Hematopoietic multipotent progenitor cell treated with erythropoietin and hydrocortisone succinate and interleukin-3 and kit ligand, for 15 days (in vitro differentiated cells): Measurements from ENCODE around the gene ZNF460.
"Not testable (repeated sequence)": the region's sequence is repeated elsewhere in the genome, so short reads cannot be mapped to it uniquely, and the experiment has no call there.

Experiments
- DNase-seq: peaks from one replicate; pipeline ENCODE4 v3.0.0-alpha.2; 2015; ENCODE audit warnings: low spot score

The ZNF460 gene

DNA sequence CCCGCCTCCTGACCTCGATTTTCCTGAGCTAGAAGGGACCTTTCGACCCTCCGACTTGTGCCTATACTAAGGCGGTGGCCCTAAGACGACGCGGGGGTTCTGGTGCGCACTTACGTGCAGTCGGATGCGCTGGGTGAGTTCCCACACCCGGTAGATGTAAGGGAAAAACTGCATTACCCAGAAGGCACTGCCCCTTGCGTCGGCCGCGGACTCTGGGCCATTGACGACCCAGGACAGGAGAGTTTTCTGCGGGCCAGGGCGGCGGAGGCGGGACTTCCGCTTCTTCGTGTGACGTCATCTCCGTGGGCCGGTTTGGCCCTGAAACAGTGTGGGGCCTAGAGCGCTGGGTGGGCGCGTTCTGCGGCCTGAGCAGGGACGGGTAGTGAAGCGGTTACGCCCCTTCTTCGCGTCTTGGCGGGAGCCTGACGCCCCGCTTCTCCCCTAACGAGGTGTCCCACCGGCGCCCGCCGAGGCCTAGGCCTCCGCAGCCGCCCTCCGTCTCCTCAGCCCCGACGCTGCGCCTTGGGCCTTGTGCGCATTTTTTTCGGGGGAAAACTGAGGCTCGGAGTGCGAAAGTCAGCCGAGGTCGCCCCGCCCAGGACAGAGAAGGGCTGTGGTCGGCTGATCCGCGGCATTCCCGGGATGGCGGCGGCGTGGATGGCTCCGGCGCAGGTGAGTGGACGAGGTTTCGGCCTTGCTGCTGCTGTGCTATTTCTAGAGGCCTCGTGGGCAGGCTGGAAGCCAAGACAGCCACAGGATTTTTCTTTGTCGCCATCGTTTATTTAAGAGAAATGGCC, at the start of gene ZNF460:
TSS of gene ZNF460 (plus strand) at position 321 of the 797 bp plus-strand sequence. CDS start at position 643, 322 bp downstream.
- DNase-seq, result peak; percentile 97

DNA sequence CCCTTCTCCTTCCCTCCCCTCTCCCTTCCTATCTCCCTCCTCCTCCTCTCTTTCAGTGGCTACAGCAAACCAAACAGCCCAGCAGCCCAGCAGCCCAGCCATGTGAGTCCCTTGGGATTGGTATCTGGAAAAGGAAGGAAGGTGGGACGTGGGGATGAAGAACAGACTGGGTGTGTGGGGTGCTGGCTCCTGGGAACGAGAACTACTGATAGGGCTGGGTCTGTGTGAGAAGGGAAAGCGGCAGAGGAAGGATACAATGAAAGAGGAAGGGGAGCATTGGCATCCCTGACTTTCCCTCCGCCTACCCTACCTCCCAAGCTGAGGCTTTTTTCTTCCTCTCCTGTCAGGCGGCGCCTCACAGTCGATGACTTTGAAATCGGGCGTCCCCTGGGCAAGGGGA, 48.6 kb upstream of the ZNF460 start:
- no peak for DNase-seq

DNA sequence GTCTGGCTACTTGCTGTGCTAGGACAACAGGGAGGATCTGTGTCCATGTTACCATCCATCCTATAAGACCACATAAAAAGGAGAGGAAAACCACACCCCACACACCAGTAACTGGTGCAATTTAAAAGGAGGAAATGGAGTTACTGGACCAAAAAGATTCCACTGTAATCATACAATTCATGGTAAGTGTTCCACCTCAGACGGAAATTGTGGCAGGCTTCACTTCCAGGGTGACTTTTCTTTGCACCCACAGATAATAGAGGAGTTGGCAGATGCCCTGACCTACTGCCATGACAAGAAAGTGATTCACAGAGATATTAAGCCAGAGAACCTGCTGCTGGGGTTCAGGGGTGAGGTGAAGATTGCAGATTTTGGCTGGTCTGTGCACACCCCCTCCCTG, 47.1 kb upstream of the ZNF460 start:
- DNase-seq, result no peak

GRCh38 chr19:57239982-57240310, 40.3 kb upstream of the ZNF460 start:
- DNase-seq, result no peak

DNA sequence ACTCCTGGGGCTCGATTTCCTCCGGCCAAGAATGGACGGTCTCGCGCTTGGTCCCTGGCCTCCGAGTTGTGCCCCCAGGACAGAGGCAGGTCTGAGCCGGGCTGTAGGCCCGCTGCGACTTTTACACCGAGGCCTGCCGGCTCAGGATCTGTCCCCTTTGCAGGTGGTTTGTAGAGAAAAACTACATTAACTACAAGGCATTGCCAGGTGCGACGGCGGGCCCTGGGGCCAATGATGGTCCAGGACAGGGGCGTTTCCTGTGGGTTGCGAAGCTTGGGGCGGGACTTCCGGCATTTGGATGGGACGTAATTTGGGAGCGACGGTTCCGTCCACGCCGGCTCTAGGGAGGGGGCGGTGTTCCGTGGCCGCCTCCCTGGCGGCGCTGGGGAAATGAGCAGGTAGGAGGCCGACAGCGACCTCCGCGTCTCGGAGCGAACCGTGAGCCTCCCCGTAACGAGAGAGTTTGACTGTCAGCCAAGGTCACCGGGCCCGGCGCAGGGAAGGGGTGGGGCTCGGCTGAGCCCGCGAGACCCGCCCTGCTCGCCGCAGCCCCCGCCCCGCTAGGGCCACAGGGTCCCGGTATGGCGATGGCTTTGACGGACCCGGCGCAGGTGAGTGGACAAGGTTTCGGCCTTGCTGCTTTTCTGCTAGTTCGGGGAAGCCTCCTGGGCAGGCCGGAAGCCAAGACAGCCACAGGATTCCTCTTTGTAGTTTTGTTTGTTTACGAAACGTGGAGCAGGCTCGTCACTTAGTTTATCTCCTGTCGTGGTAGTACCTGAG, 39.8 kb upstream of the ZNF460 start, which contains the start of gene ZNF805:
TSS of gene ZNF805 (plus strand) at position 322 of the 780 bp plus-strand sequence. CDS start at position 582, 260 bp downstream.
- peak; percentile 95 for DNase-seq

- DNase-seq, result no peak
Observed at GRCh38 chr19:57241176-57241575, 39.1 kb upstream of the ZNF460 start.

GRCh38 chr19:57242821-57243220, 37.5 kb upstream of the ZNF460 start:
- DNase-seq, result no peak

GRCh38 chr19:57244513-57244912, 35.8 kb upstream of the ZNF460 start:
- DNase-seq, result no peak

DNA sequence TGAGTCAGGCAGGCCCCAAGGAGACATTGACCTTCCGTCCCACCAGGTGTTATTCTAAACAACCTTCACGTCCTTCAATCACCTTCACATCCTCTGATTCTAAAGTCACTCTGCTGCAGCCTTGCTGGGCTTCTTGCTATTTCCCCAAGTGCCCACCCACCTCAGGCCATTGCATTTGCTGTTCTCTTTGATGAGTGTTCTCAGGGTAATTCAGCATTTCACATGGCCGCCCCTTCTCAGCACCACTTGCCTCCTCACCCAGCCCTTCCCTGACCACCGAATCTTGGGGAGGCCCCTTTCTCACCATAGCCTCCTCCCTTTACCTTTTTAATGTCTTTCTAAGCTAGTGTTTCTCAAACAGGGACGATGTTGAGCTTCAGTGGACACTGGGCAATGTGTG, 35.2 kb upstream of the ZNF460 start:
- no peak for DNase-seq

DNA sequence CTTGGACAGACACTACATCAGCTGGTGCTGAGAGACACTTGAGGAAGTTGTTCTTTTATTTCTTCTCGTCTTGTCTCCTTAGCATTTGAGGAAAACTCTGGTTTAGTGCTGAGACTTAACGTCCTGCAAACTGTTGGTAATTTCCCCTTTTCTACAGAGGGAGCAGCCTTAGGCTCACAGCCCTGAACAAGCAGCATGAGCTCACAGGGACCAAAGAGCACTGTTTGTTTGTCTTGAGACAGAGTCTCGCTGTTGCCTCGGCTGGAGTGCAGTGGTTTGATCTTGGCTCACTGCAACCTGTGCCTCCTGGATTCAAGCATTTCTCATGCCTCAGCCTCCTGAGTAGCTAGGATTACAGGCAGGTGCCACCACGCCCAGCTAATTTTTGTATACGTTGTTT, 34.3 kb upstream of the ZNF460 start:
- DNase-seq, result no peak

DNA sequence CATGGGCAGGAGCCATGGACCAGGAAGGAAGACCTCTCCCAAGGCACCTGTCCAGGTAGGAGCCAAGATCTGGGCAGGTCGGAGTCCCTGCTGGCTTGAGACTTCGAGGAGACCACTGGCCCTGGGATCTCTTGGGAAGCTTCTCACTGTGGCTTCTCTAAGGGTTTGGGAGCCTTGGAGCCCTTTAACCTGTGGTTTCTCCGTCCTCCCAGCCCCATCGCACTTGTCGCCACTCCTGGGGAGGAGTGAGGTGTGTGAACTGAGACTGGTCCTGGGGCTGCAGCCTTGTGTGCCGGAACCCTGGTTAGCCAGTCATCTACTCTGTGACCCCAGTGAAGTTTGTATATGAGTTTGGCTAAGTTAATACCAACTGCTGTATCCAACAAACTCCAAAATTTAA, 31.6 kb upstream of the ZNF460 start:
- no peak for DNase-seq

DNA sequence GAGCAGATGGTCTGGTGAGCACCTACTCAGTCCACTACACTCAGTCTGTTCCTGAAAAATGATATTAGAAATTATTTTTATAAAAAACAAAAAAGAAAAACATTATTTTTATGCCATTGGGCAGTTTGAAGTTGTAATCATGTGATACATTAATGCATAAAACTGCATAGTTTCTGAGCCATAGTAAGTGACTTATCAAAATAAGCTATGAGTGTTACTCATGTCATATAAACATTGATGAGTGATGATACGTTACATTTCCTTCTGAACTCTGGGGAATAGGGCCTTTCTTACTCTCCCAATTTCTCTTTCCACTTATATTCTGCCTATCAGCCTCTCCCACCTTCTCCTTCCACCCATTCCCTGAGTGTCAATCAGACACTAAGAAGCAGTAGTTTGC, 31.0 kb upstream of the ZNF460 start:
- DNase-seq, result no peak

- not testable (repeated sequence) for DNase-seq
Observed at GRCh38 chr19:57253767-57254166, 26.5 kb upstream of the ZNF460 start.

- no peak for DNase-seq
Observed at GRCh38 chr19:57262044-57262443, 18.2 kb upstream of the ZNF460 start.

GRCh38 chr19:57263244-57263741, 17.0 kb upstream of the ZNF460 start:
- peak; percentile 36 for DNase-seq

DNA sequence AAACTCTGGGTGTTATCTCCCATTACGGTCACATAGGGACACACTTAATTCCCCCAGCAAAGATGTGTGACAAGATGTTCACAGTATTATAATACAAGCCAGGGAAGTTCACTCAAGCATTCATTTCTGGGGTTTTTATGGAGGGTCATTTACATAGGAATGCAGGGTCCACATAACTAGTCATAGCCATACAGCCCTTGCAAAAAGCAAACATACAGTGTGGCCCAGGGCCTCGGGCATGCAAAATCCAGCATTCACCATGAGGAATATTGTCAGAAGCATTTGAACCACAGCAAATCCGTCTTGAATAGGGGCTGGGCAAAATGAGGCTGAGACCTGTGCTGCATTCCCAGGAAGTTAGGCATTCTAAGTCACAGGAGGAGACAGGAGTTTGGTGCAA, 13.0 kb upstream of the ZNF460 start:
- DNase-seq, result no peak

DNA sequence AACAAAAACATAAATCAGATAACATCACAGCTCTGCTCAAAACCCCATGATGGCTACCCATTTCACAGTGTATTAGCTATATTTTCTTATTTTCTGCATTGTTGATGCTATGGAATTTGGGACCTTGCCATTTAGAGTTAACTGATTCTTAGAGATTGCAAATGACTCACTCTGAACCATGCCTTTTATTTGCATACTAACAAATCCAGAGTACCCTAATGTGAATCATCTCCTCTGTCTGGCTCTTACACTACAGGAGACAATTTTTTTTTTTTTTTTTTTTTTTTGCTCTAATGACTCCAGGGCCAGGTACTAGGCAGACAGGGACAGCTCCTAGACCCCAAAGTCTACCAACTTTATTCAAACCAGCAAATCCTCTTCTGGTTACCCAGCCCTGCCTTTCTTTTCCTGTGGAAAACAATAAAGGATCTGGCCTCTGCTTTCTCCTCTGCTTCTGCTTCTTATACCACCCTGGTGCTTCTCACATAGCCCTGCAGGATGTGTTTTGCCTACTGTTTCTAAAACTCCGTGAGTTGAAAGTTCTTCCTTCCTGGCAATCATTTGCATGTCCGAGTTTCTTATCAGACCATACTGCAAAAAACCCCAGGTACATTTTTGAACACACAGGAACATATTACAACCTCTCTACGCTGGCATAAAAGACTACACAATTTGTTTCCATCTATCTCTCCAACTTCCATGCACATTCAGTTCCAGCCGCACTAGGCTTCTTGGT, 10.6 kb upstream of the ZNF460 start:
- DNase-seq, result no peak

GRCh38 chr19:57271280-57271679, 9.0 kb upstream of the ZNF460 start:
- DNase-seq, result no peak

GRCh38 chr19:57273014-57273413, 7.3 kb upstream of the ZNF460 start:
- no peak for DNase-seq

DNA sequence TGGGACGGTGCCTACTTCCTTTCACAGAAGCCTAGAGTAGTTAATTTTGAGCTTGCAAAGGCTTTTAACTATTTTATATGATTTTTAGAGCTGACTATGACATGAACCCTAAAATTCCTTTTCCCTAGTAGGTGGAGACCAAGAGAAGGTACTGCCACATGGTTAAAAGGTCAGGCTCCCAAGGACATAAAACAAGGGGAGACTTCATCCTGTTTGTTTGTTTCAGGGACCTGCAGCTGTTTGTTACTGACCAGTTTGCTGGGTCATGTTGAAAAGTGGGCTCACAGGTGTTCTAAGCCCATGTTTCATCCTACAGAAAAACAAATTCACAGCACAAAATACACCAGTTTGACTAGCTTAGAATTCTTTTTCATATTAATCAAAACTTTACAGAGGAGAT, 3.9 kb upstream of the ZNF460 start:
- no peak for DNase-seq

GRCh38 chr19:57278481-57278880, 1.8 kb upstream of the ZNF460 start:
- not testable (repeated sequence) for DNase-seq

- DNase-seq, result peak; percentile 88
Observed at GRCh38 chr19:57279418-57280164, 694 bp upstream of the ZNF460 start.
